Measurements from ENCODE around the gene RAB4A. TPM values are rescaled to one million over a fixed set of nuclear protein-coding genes. Genes with fewer than 3 reads are reported as not detected.

The RAB4A gene
- total and polyA plus RNA-seq, 2 of the 13 experiments (the other 11 are each of a cell fraction or from before 2014, with no cell fraction given) = 56.0 to 80.1 TPM

- no peak for TF ChIP-seq ATF7-NPFF (CRISPR knock-in tag; IDR thresholded peaks at IDR 0.05; ENCODE audit: low read depth)
Observed at GRCh38 chr1:229323885-229324553, 53.1 kb downstream of the RAB4A start (continued).

- Histone ChIP-seq H3K9me3 (ENCODE audit: low read length) (no peaks in the 10 kb centered on the region), H2AFZ (ENCODE audit: low read length) (no peak overlapping the region), H3K79me2 (ENCODE audit: insufficient read depth, low read length) (no peaks in the 10 kb centered on the region), H3K4me2 (ENCODE audit: low read depth, low read length) (no peak overlapping the region), H3K27me3 (ENCODE audit: control insufficient read depth in 1 of 2, insufficient read depth in 2 of 2, low read length in 2 of 2) (no peaks in the 10 kb centered on the region), H3K4me3 (replicated peaks in 1 of 3; ENCODE audit: insufficient read depth in 1 of 3, low read depth in 2 of 3, low read length in 3 of 3) (no peak overlapping the region), H3K4me1 (ENCODE audit: insufficient read depth, low read length) (peaks cover 19% of the 10 kb centered on the region), H3K9ac (ENCODE audit: insufficient read depth, low read depth, low read length) (no peak overlapping the region), H4K20me1 (ENCODE audit: insufficient read depth, low read length) (no peaks in the 10 kb centered on the region), H3K36me3 (replicated peaks in 1 of 2; ENCODE audit: control insufficient read depth in 1 of 2, insufficient read depth in 2 of 2, low read length in 2 of 2) (peaks cover 4 to 58% of the 10 kb centered on the region in 2 experiments; a peak in 4 of 5 replicates), H3K27ac (ENCODE audit: extremely low read length, insufficient read depth, low read length) (no peak overlapping the region)
- no peak for FAIRE-seq
- no peak for DNase-seq (ENCODE audit: low spot score)
- intact Hi-C loops (cut with micrococcal nuclease; ENCODE audit: unreplicated experiment) = no loop called here
- ChIA-PET POLR2A (no interaction called here), CTCF (ENCODE audit: low intra/inter-chr PET ratio, low total read pairs) (no interaction called here)
- in situ Hi-C loops (cut with HindIII; ENCODE audit: extremely low pct_ligation_motif_present, low pct_unique_long_range_greater_than_20kb) = no loop called here
- ATAC-seq = no peak
- BruUV-seq (replicated peaks) = no TSS peak
- 97% methylated on average over 2 of the region's 2 CpGs for WGBS (ENCODE audit: low lambda C conversion rate)
- TF ChIP-seq ZSCAN25 (CRISPR knock-in tag; IDR thresholded peaks at IDR 0.05) (no peak), ARID4A (CRISPR knock-in tag; IDR thresholded peaks at IDR 0.05; ENCODE audit: borderline replicate concordance) (no peak), ZNF232 (CRISPR knock-in tag; IDR thresholded peaks at IDR 0.05; ENCODE audit: borderline replicate concordance) (no peak), EHMT2 (IDR thresholded peaks at IDR 0.05; ENCODE audit: borderline replicate concordance, low read depth, low read length) (no peak), MIER2 (CRISPR knock-in tag; IDR thresholded peaks at IDR 0.05) (no peak), RXRA (CRISPR knock-in tag; IDR thresholded peaks at IDR 0.05) (no peak), ZNF331 (CRISPR knock-in tag; IDR thresholded peaks at IDR 0.05) (no peak), RFX3 (CRISPR knock-in tag; IDR thresholded peaks at IDR 0.05) (no peak), NCOA5 (CRISPR knock-in tag; IDR thresholded peaks at IDR 0.05) (no peak)
- TF ChIP-seq, protein P1, sequence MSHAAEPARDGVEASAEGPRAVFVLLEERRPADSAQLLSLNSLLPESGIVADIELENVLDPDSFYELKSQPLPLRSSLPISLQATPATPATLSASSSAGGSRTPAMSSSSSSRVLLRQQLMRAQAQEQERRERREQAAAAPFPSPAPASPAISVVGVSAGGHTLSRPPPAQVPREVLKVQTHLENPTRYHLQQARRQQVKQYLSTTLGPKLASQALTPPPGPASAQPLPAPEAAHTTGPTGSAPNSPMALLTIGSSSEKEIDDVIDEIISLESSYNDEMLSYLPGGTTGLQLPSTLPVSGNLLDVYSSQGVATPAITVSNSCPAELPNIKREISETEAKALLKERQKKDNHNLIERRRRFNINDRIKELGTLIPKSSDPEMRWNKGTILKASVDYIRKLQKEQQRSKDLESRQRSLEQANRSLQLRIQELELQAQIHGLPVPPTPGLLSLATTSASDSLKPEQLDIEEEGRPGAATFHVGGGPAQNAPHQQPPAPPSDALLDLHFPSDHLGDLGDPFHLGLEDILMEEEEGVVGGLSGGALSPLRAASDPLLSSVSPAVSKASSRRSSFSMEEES (CRISPR knock-in tag; IDR thresholded peaks at IDR 0.05) = no peak
- TF ChIP-seq, protein P2, sequence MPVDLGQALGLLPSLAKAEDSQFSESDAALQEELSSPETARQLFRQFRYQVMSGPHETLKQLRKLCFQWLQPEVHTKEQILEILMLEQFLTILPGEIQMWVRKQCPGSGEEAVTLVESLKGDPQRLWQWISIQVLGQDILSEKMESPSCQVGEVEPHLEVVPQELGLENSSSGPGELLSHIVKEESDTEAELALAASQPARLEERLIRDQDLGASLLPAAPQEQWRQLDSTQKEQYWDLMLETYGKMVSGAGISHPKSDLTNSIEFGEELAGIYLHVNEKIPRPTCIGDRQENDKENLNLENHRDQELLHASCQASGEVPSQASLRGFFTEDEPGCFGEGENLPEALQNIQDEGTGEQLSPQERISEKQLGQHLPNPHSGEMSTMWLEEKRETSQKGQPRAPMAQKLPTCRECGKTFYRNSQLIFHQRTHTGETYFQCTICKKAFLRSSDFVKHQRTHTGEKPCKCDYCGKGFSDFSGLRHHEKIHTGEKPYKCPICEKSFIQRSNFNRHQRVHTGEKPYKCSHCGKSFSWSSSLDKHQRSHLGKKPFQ (CRISPR knock-in tag; IDR thresholded peaks at IDR 0.05; ENCODE audit: insufficient replicate concordance) = no peak
- TF ChIP-seq, protein P3, sequence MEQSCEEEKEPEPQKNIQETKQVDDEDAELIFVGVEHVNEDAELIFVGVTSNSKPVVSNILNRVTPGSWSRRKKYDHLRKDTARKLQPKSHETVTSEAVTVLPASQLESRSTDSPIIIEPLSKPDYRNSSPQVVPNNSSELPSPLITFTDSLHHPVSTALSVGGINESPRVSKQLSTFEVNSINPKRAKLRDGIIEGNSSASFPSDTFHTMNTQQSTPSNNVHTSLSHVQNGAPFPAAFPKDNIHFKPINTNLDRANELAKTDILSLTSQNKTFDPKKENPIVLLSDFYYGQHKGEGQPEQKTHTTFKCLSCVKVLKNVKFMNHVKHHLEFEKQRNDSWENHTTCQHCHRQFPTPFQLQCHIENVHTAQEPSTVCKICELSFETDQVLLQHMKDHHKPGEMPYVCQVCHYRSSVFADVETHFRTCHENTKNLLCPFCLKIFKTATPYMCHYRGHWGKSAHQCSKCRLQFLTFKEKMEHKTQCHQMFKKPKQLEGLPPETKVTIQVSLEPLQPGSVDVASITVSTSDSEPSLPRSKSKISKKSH (CRISPR knock-in tag; IDR thresholded peaks at IDR 0.05; ENCODE audit: borderline replicate concordance) = no peak
Observed at GRCh38 chr1:229325401-229325800, 54.5 kb downstream of the RAB4A start.

Measured in HepG2 (cell line).